Upper lobe of left lung (tissue), 4 donors: ENCODE results near the gene EPS8.

ENCODE experiments used
- CTCF ChIP-seq, 6 experiments: fragments of 450-650 bp in 4 of 6; fragments of 200-600 bp in 2 of 6; sonication (generic) in 2 of 6; IDR thresholded peaks; one replicate each; pipeline ENCODE4 v1.5.1; 2016 to 2019; ENCODE audit warnings: antibody characterized with exemption in 6 of 6
- POLR2A ChIP-seq, 4 donors: fragments of 450-650 bp; IDR thresholded peaks; one replicate each; pipeline ENCODE4 v1.5.1; 2016 to 2017; ENCODE audit warnings: antibody characterized with exemption in 4 of 4, mild to moderate bottlenecking in 2 of 4
- POLR2AphosphoS5 ChIP-seq, 2 donors: sonication (generic); formaldehyde crosslinking; IDR thresholded peaks; one replicate each; pipeline ENCODE4 v1.5.1; 2017; ENCODE audit warnings: antibody characterized with exemption in 2 of 2

- TF ChIP-seq CTCF (IDR thresholded peaks at IDR 0.05) (no peak), POLR2AphosphoS5 (IDR thresholded peaks at IDR 0.05) (no peak), POLR2A (IDR thresholded peaks at IDR 0.05) (no peak)
These were observed 140.6 kb downstream of the EPS8 start for GRCh38 chr12:15648558-15648957.
